PC-9 (cell line): ENCODE results near the gene FGF23. TPM values are rescaled to one million over a fixed set of nuclear protein-coding genes. Genes with fewer than 3 reads are reported as not detected.

Experiments used
- Bru-seq: library from RNA; stranded (reverse); fragments of 400-500 nt; gene quantifications from one replicate; lab custom pipeline; 2021; lab: Mats Ljungman, UMichigan
- BruChase-seq, 2 experiments: library from RNA; stranded (reverse); fragments of 400-500 nt; gene quantifications; one replicate each; lab custom pipeline; 2021; lab: Mats Ljungman, UMichigan
- BruUV-seq: library from RNA; stranded (reverse); fragments of 400-500 nt; replicated peaks from 2 replicates; lab custom pipeline; 2021; lab: Mats Ljungman, UMichigan
- CTCF ChIA-PET: fragments of 300-600 bp; sonication (Branson Sonifier 250); formaldehyde crosslinking; loops from one replicate; lab custom pipeline; 2022; ENCODE audit warnings: antibody characterized with exemption; lab: Charles Lee
- POLR2A ChIA-PET: fragments of 300-600 bp; sonication (Branson Sonifier 250); formaldehyde crosslinking; loops from one replicate; lab custom pipeline; 2022; ENCODE audit warnings: antibody characterized with exemption; ENCODE audit not compliant: unreplicated experiment; lab: Charles Lee
- DNase-seq, 2 experiments: peaks; one replicate each; pipeline versions ENCODE4 v3.0.0 to v3.0.0-alpha.2; 2015 to 2022; ENCODE audit warnings: mixed read lengths in 1 of 2
- H2AFZ ChIP-seq: fragments of 200-600 bp; sonication (generic); 2 replicates; pipeline ENCODE4 v1.8.1; 2017; ENCODE audit warnings: antibody characterized with exemption
- H3F3A ChIP-seq: fragments of 200-600 bp; sonication (generic); 2 replicates; pipeline ENCODE4 v1.8.1; 2017; ENCODE audit warnings: antibody characterized with exemption, mild to moderate bottlenecking, low read depth; ENCODE audit not compliant: insufficient read depth
- H3K27ac ChIP-seq: fragments of 200-600 bp; sonication (generic); 2 replicates; pipeline ENCODE4 v1.6.1; 2016; ENCODE audit warnings: mixed run types
- H3K27me3 ChIP-seq: fragments of 200-600 bp; sonication (generic); 2 replicates; pipeline ENCODE4 v1.6.1; 2016; ENCODE audit warnings: low read depth, mixed run types; ENCODE audit not compliant: insufficient read depth
- H3K36me3 ChIP-seq: fragments of 200-600 bp; sonication (generic); 2 replicates; pipeline ENCODE4 v1.6.1; 2016; ENCODE audit warnings: low read depth, mixed run types
- H3K4me1 ChIP-seq: fragments of 200-600 bp; sonication (generic); replicated peaks from 2 replicates; pipeline ENCODE4 v1.6.1; 2016; ENCODE audit warnings: mixed run types; ENCODE audit not compliant: insufficient read depth
- H3K4me2 ChIP-seq: fragments of 200-600 bp; sonication (generic); 2 replicates; pipeline ENCODE4 v1.6.1; 2017; ENCODE audit warnings: mixed run types
- H3K4me3 ChIP-seq: fragments of 200-600 bp; sonication (generic); 2 replicates; pipeline ENCODE4 v1.6.1; 2016; ENCODE audit warnings: mixed run types
- H3K79me2 ChIP-seq: fragments of 200-600 bp; sonication (generic); 2 replicates; pipeline ENCODE4 v1.6.1; 2017; ENCODE audit warnings: low read depth, mixed run types
- H3K9me2 ChIP-seq: fragments of 200-600 bp; sonication (generic); 2 replicates; pipeline ENCODE4 v1.8.1; 2017; ENCODE audit warnings: mild to moderate bottlenecking; ENCODE audit not compliant: insufficient read depth
- H3K9me3 ChIP-seq: fragments of 200-600 bp; sonication (generic); 2 replicates; pipeline ENCODE4 v1.8.1; 2016; ENCODE audit warnings: low read depth; ENCODE audit not compliant: insufficient read depth
- H4K20me1 ChIP-seq: fragments of 200-600 bp; sonication (generic); 2 replicates; pipeline ENCODE4 v1.8.1; 2017; ENCODE audit not compliant: insufficient read depth
- CTCF ChIP-seq: fragments of 200-600 bp; sonication (generic); conservative IDR thresholded peaks from 2 replicates; pipeline ENCODE4 v1.6.1; 2017; ENCODE audit warnings: mixed run types, antibody characterized with exemption, mild to moderate bottlenecking, moderate library complexity
- EZH2 ChIP-seq: fragments of 200-600 bp; sonication (generic); IDR thresholded peaks from 2 replicates; pipeline ENCODE4 v1.8.0; 2017; ENCODE audit warnings: antibody characterized with exemption, low read depth
- intact Hi-C: fragments of 100-400 bp; cut with micrococcal nuclease; formaldehyde crosslinking; loops from one replicate; pipeline ENCODE4 v1.10.0; 2022; ENCODE audit not compliant: unreplicated experiment
- long read RNA-seq: library from polyadenylated mRNA; stranded (forward); transcript quantifications from one replicate; pipeline ENCODE4 v2.0.0, GENCODE V29; 2022
- total RNA-seq: library from RNA; stranded (reverse); gene quantifications from 2 replicates; pipeline ENCODE4 v1.2.3, GENCODE V29; 2021

FGF23 gene
- not detected in 2 replicates for total RNA-seq
- Bru-seq, nascent RNA: not detected
- not detected for BruChase-seq, experiment 1, labeled RNA remaining after a 2-hour chase
- not detected for BruChase-seq, experiment 2, labeled RNA remaining after a 6-hour chase
- long read RNA-seq: 0 reads

GRCh38 chr12:4379405-4379804 lies at the start of gene FGF23:
Gene FGF23 (minus strand): TSS chr12:4379712. CDS start chr12:4379582, 130 bp downstream.
- peak in 1 of 2 experiments; percentile 19 for DNase-seq
- intact Hi-C loops: no loop called here
- H3K27me3 ChIP-seq: peaks cover 96% of the 10 kb centered on the region
- no peaks in the 10 kb centered on the region for H3K36me3 ChIP-seq
- no peak within 1 kb of the TSS for H3K4me2 ChIP-seq
- no peaks in the 10 kb centered on the region for H4K20me1 ChIP-seq
- no TSS peak for BruUV-seq
- no peaks in the 10 kb centered on the region for H3K79me2 ChIP-seq
- H2AFZ ChIP-seq: no peak within 1 kb of the TSS
- no peaks in the 10 kb centered on the region for H3F3A ChIP-seq
- POLR2A ChIA-PET: no interaction called here
- H3K9me2 ChIP-seq: no peaks in the 10 kb centered on the region
- no peak within 1 kb of the TSS for H3K27ac ChIP-seq
- no peaks in the 10 kb centered on the region for H3K9me3 ChIP-seq
- no peak within 1 kb of the TSS for H3K4me3 ChIP-seq
- TF ChIP-seq EZH2 (no peak), CTCF (no peak)
- CTCF ChIA-PET: no interaction called here
- H3K4me1 ChIP-seq: no peaks in the 10 kb centered on the region

GRCh38 chr12:4424422-4424821 lies 44.9 kb upstream of the FGF23 start:
- DNase-seq: no peak
- POLR2A ChIA-PET: no interaction called here

GRCh38 chr12:4423528-4424195 lies 44.1 kb upstream of the FGF23 start:
- POLR2A ChIA-PET: no interaction called here
- no peaks in the 10 kb centered on the region for H4K20me1 ChIP-seq
- H3K9me3 ChIP-seq: no peaks in the 10 kb centered on the region
- no peak for TF ChIP-seq EZH2
- no peak for TF ChIP-seq CTCF
- no peaks in the 10 kb centered on the region for H3F3A ChIP-seq
- CTCF ChIA-PET: no interaction called here
- H3K36me3 ChIP-seq: no peaks in the 10 kb centered on the region
- H3K4me3 ChIP-seq: no peak overlapping the region
- no TSS peak for BruUV-seq
- no peak overlapping the region for H2AFZ ChIP-seq
- no peaks in the 10 kb centered on the region for H3K9me2 ChIP-seq
- no peak overlapping the region for H3K4me2 ChIP-seq
- peaks cover 83% of the 10 kb centered on the region for H3K27me3 ChIP-seq
- H3K79me2 ChIP-seq: no peaks in the 10 kb centered on the region
- DNase-seq: no peak
- no peak overlapping the region for H3K27ac ChIP-seq
- no peaks in the 10 kb centered on the region for H3K4me1 ChIP-seq
- intact Hi-C loops: loop anchor here (5.0 kb wide), 1 partner anchor 104 kb away; no protein-coding TSS in a partner anchor

More at GRCh38 chr12:4424422-4424821, 44.9 kb upstream of the FGF23 start:
- peaks cover 83% of the 10 kb centered on the region for H3K27me3 ChIP-seq
- intact Hi-C loops: loop anchor here (5.0 kb wide), 1 partner anchor 103 kb away; no protein-coding TSS in a partner anchor
- no TSS peak for BruUV-seq
- H4K20me1 ChIP-seq: no peaks in the 10 kb centered on the region
- H3F3A ChIP-seq: no peaks in the 10 kb centered on the region
- H3K9me3 ChIP-seq: no peaks in the 10 kb centered on the region
- H3K4me3 ChIP-seq: no peak overlapping the region
- TF ChIP-seq CTCF (no peak), EZH2 (no peak)
- H2AFZ ChIP-seq: no peak overlapping the region
- H3K36me3 ChIP-seq: no peaks in the 10 kb centered on the region
- no peaks in the 10 kb centered on the region for H3K4me1 ChIP-seq
- CTCF ChIA-PET: no interaction called here
- no peak overlapping the region for H3K4me2 ChIP-seq
- no peaks in the 10 kb centered on the region for H3K79me2 ChIP-seq
- H3K27ac ChIP-seq: no peak overlapping the region
- H3K9me2 ChIP-seq: no peaks in the 10 kb centered on the region
